Esophagus muscularis mucosa (tissue), 4 donors: ENCODE measurements around the gene SFRP5.

Source experiments
- CTCF ChIP-seq, 3 experiments: fragments of 200-600 bp in 2 of 3; fragments of 450-650 bp in 1 of 3; sonication (generic) in 2 of 3; IDR thresholded peaks; one replicate each; pipeline ENCODE4 v1.5.1; 2017 to 2019; ENCODE audit warnings: antibody characterized with exemption in 3 of 3, mild to moderate bottlenecking in 2 of 3, moderate library complexity in 1 of 3
- EP300 ChIP-seq: sonication (generic); formaldehyde crosslinking; IDR thresholded peaks from one replicate; pipeline ENCODE4 v1.6.1; 2017; ENCODE audit warnings: antibody characterized with exemption
- POLR2A ChIP-seq: fragments of 450-650 bp; IDR thresholded peaks from one replicate; pipeline ENCODE4 v1.6.1; 2017; ENCODE audit warnings: antibody characterized with exemption, moderate library complexity, mild to moderate bottlenecking, low read depth
- POLR2AphosphoS5 ChIP-seq, 2 donors: sonication (generic); formaldehyde crosslinking; IDR thresholded peaks; one replicate each; pipeline ENCODE4 v1.6.1; 2017; ENCODE audit warnings: antibody characterized with exemption in 2 of 2

GRCh38 chr10:97779975-97780374 is 8.2 kb upstream of the SFRP5 start:
- TF ChIP-seq CTCF (IDR thresholded peaks at IDR 0.05) (no peak), POLR2A (no peak), EP300 (no peak), POLR2AphosphoS5 (IDR thresholded peaks at IDR 0.05) (no peak)
